GM18858 (cell line): ENCODE results near the gene CCDC82.
A peak's percentile ranks its signal among the peaks of the same experiment; 100 is the strongest.
"Not testable (repeated sequence)": the region's sequence is repeated elsewhere in the genome, so short reads cannot be mapped to it uniquely, and the experiment has no call there.

ENCODE experiments used
- ATAC-seq: cut with Tn5 transposase; IDR thresholded peaks from one replicate; pipeline ENCODE4 v1.9.1; 2021; ENCODE audit not compliant: unreplicated experiment

CCDC82 gene

GRCh38 chr11:96389720-96390487 is at the start of gene CCDC82, which contains the start of gene JRKL:
TSS of gene CCDC82 (minus strand) at chr11:96389912. CDS start at chr11:96384747, 5,165 bp downstream.
TSS of gene JRKL (plus strand) at chr11:96390013. CDS start at chr11:96390650, 637 bp downstream.
- ATAC-seq = peak; percentile 90

- ATAC-seq = not testable (repeated sequence)
Observed at GRCh38 chr11:96432654-96433053, 42.9 kb upstream of the CCDC82 start.

GRCh38 chr11:96430668-96431067 is 41.0 kb upstream of the CCDC82 start:
- ATAC-seq = no peak

- ATAC-seq = no peak
Observed at GRCh38 chr11:96424693-96425092, 35.0 kb upstream of the CCDC82 start.

- no peak for ATAC-seq
Observed at GRCh38 chr11:96413408-96413807, 23.7 kb upstream of the CCDC82 start.

GRCh38 chr11:96412761-96413381 is 23.2 kb upstream of the CCDC82 start:
- no peak for ATAC-seq

- not testable (repeated sequence) for ATAC-seq
Observed at GRCh38 chr11:96411412-96411811, 21.7 kb upstream of the CCDC82 start.

- no peak for ATAC-seq
Observed at GRCh38 chr11:96400697-96401096, 11.0 kb upstream of the CCDC82 start.

GRCh38 chr11:96397863-96398262 is 8.2 kb upstream of the CCDC82 start:
- ATAC-seq = no peak

GRCh38 chr11:96396637-96397036 is 6.9 kb upstream of the CCDC82 start:
- no peak for ATAC-seq

- ATAC-seq = no peak
Observed at GRCh38 chr11:96394773-96395172, 5.1 kb upstream of the CCDC82 start.

GRCh38 chr11:96393753-96394348 is 4.1 kb upstream of the CCDC82 start:
- ATAC-seq = peak; percentile 27

GRCh38 chr11:96391698-96392307 is 2.1 kb upstream of the CCDC82 start:
- no peak for ATAC-seq

- ATAC-seq = no peak
Observed at GRCh38 chr11:96390488-96390792, 728 bp upstream of the CCDC82 start.

- ATAC-seq = peak; percentile 26
Observed at GRCh38 chr11:96388891-96389719, 607 bp downstream of the CCDC82 start.

GRCh38 chr11:96385187-96385586 is 4.5 kb downstream of the CCDC82 start:
- no peak for ATAC-seq

- ATAC-seq = no peak
Observed at GRCh38 chr11:96384156-96384555, 5.6 kb downstream of the CCDC82 start.

GRCh38 chr11:96376796-96377195 is 12.9 kb downstream of the CCDC82 start:
- no peak for ATAC-seq

- ATAC-seq = no peak
Observed at GRCh38 chr11:96373826-96374225, 15.9 kb downstream of the CCDC82 start.

GRCh38 chr11:96367342-96367741 is 22.4 kb downstream of the CCDC82 start:
- no peak for ATAC-seq

- no peak for ATAC-seq
Observed at GRCh38 chr11:96366024-96366423, 23.7 kb downstream of the CCDC82 start.
